ENCODE results near the gene CCL7.

- TF ChIP-seq EZH2 (IDR thresholded peaks at IDR 0.05; ENCODE audit: borderline replicate concordance, insufficient read depth, low read length, poor library complexity, severe bottlenecking) (no peak), CTCF (IDR thresholded peaks at IDR 0.05; ENCODE audit: poor library complexity, severe bottlenecking) (no peak), POLR2AphosphoS5 (IDR thresholded peaks at IDR 0.05) (no peak), EP300 (conservative IDR thresholded peaks at IDR 0.05; ENCODE audit: poor library complexity, severe bottlenecking) (no peak)
These were observed 41.3 kb downstream of the CCL7 start for GRCh38 chr17:34311291-34311690.

All from neural cell (in vitro differentiated cells).